Ishikawa (cell line): ENCODE data around the gene PSMA7.

Experiments used
- CEBPB ChIP-seq: IDR thresholded peaks from 2 replicates; pipeline ENCODE4 v1.6.1; 2012
- CREB1 ChIP-seq: IDR thresholded peaks from 2 replicates; pipeline ENCODE4 v1.6.1; 2012; ENCODE audit warnings: low read depth
- EP300 ChIP-seq: IDR thresholded peaks from 2 replicates; pipeline ENCODE4 v1.6.1; 2012; ENCODE audit warnings: borderline replicate concordance
- FOXM1 ChIP-seq: IDR thresholded peaks from 2 replicates; pipeline ENCODE4 v1.6.1; 2012; ENCODE audit warnings: low read depth, borderline replicate concordance
- MAX ChIP-seq: IDR thresholded peaks from 2 replicates; pipeline ENCODE4 v1.6.1; 2012
- NFIC ChIP-seq: IDR thresholded peaks from 2 replicates; pipeline ENCODE4 v1.6.1; 2012
- RAD21 ChIP-seq: IDR thresholded peaks from 2 replicates; pipeline ENCODE4 v1.6.1; 2012; ENCODE audit warnings: low read depth
- TAF1 ChIP-seq: IDR thresholded peaks from 2 replicates; pipeline ENCODE4 v1.6.1; 2012; ENCODE audit warnings: low read depth, mild to moderate bottlenecking
- TCF12 ChIP-seq: IDR thresholded peaks from 2 replicates; pipeline ENCODE4 v1.6.1; 2012; ENCODE audit warnings: low read depth
- TEAD4 ChIP-seq: IDR thresholded peaks from 2 replicates; pipeline ENCODE4 v1.6.1; 2012
- USF1 ChIP-seq: IDR thresholded peaks from 2 replicates; pipeline ENCODE4 v1.6.1; 2012
- YY1 ChIP-seq: IDR thresholded peaks from 2 replicates; pipeline ENCODE4 v1.6.1; 2012; ENCODE audit warnings: low read depth
- ZBTB7A ChIP-seq: IDR thresholded peaks from 2 replicates; pipeline ENCODE4 v1.6.1; 2012; ENCODE audit warnings: low read depth
- TF ChIP-seq, protein P1 (sequence below): IDR thresholded peaks from 2 replicates; pipeline ENCODE4 v1.6.1; 2012; ENCODE audit warnings: low read depth, mild to moderate bottlenecking

DNA sequence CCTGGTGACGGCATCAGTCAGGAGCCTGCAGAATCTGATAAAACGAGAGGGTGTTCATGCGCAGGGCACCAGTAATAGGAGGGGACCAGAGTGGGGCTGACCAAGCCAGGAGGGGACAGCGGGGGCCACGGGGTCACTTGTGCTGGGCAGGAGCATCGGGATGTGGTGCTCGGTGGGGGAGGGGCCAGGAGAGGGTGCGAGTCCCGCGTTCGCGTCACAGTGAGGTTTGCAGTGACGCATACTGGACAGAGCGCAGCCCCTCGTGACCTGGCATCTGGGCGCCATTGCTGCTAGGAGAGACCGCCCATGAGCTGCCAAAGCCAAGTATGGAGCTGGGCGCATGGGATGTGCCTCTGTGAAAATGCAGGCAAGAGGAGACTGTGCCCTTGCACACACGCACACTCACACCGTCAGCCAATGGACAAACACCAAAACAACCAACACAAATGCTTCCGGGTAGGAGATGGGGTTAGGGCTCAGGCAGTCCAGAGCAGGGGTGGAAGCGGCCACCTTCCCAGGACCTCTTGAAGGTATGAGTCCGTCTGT lies 25.8 kb upstream of the PSMA7 start:
- TF ChIP-seq EP300 = no peak
- no peak for TF ChIP-seq YY1
- TF ChIP-seq, protein P1, sequence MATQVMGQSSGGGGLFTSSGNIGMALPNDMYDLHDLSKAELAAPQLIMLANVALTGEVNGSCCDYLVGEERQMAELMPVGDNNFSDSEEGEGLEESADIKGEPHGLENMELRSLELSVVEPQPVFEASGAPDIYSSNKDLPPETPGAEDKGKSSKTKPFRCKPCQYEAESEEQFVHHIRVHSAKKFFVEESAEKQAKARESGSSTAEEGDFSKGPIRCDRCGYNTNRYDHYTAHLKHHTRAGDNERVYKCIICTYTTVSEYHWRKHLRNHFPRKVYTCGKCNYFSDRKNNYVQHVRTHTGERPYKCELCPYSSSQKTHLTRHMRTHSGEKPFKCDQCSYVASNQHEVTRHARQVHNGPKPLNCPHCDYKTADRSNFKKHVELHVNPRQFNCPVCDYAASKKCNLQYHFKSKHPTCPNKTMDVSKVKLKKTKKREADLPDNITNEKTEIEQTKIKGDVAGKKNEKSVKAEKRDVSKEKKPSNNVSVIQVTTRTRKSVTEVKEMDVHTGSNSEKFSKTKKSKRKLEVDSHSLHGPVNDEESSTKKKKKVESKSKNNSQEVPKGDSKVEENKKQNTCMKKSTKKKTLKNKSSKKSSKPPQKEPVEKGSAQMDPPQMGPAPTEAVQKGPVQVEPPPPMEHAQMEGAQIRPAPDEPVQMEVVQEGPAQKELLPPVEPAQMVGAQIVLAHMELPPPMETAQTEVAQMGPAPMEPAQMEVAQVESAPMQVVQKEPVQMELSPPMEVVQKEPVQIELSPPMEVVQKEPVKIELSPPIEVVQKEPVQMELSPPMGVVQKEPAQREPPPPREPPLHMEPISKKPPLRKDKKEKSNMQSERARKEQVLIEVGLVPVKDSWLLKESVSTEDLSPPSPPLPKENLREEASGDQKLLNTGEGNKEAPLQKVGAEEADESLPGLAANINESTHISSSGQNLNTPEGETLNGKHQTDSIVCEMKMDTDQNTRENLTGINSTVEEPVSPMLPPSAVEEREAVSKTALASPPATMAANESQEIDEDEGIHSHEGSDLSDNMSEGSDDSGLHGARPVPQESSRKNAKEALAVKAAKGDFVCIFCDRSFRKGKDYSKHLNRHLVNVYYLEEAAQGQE = no peak
- TF ChIP-seq RAD21 = no peak
- no peak for TF ChIP-seq CREB1
- TF ChIP-seq MAX = no peak
- no peak for TF ChIP-seq USF1
- TF ChIP-seq TEAD4 = no peak
- TF ChIP-seq CEBPB = no peak
- no peak for TF ChIP-seq FOXM1
- no peak for TF ChIP-seq NFIC
- no peak for TF ChIP-seq TAF1
- no peak for TF ChIP-seq TCF12
- TF ChIP-seq ZBTB7A = no peak
